ENCODE measurements around the gene PTPRM. TPM values are rescaled to one million over a fixed set of nuclear protein-coding genes. Genes with fewer than 3 reads are reported as not detected.

Gene PTPRM
- total RNA-seq, 1 experiment from 2014 or later, result 6.2 TPM

DNA sequence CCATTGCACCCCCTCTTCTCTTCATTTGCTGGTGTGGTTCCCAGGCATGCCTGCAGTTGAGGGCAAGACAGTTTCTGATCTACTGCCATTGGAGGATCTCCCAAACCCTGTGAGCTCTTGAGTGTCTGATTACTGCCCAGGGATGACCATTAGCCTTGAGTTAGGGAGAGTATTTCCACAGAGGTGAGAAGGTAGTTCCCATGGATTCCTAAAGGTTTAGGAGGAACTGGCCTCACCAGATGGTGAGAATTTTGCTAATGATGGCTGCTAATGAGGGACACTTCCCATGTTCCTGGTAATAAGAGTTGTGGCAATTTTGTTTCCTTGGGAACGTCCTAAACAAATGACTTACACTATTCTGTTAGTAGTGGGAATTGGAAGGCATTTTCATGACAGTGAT lies 42.5 kb downstream of the PTPRM start:
- H3K9me3 Mint-ChIP-seq, result no peaks in the 10 kb centered on the region
- Histone ChIP-seq H2BK120ac (ENCODE audit: low read depth, low read length, poor library complexity, severe bottlenecking) (no peak overlapping the region), H4K5ac (ENCODE audit: insufficient read length, low read depth, low read length) (no peak overlapping the region), H3K4ac (ENCODE audit: low read depth, low read length) (no peak overlapping the region), H2BK12ac (ENCODE audit: insufficient read length, low read depth, low read length) (no peak overlapping the region), H2BK5ac (ENCODE audit: insufficient read length, low read length) (no peak overlapping the region), H3K14ac (ENCODE audit: insufficient read depth, low read length) (no peak overlapping the region), H3K9ac (ENCODE audit: extremely low read depth, insufficient read length, low read length) (no peak overlapping the region), H3K23ac (ENCODE audit: insufficient read length, low read depth, low read length) (no peak overlapping the region), H3K79me1 (ENCODE audit: insufficient read depth, low read depth, low read length, poor library complexity, severe bottlenecking) (no peaks in the 10 kb centered on the region), H3K4me1 (ENCODE audit: insufficient read depth, low read length) (no peaks in the 10 kb centered on the region; the same call in 1 of the 2 replicates), H3K18ac (ENCODE audit: insufficient read length, low read depth, low read length) (no peak overlapping the region), H3K4me2 (ENCODE audit: insufficient read depth, insufficient read length, low read length) (no peak overlapping the region), H3K27ac (ENCODE audit: insufficient read length, low read depth, low read length) (no peak overlapping the region), H3K9me3 (ENCODE audit: control insufficient read depth, low read depth, low read length) (no peaks in the 10 kb centered on the region), H3K27me3 (ENCODE audit: insufficient read depth, low read length) (no peaks in the 10 kb centered on the region), H3K79me2 (ENCODE audit: insufficient read depth, low read length) (no peaks in the 10 kb centered on the region), H4K8ac (replicated peaks; ENCODE audit: insufficient read length, low read depth, low read length) (no peak overlapping the region), H3K56ac (ENCODE audit: insufficient read length, low read depth, low read length) (no peak overlapping the region), H2BK20ac (ENCODE audit: low read depth, low read length, poor library complexity, severe bottlenecking) (no peak overlapping the region), H2AFZ (ENCODE audit: low read length) (no peak overlapping the region), H4K20me1 (ENCODE audit: control insufficient read depth, insufficient read depth, insufficient read length) (no peaks in the 10 kb centered on the region), H2BK15ac (ENCODE audit: low read depth, low read length) (no peak overlapping the region), H3T11ph (ENCODE audit: low read length) (no peak overlapping the region), H2AK5ac (ENCODE audit: insufficient read length, low read length) (no peak overlapping the region), H4K91ac (ENCODE audit: insufficient read length, low read depth, low read length) (no peak overlapping the region), H3K23me2 (ENCODE audit: insufficient read length, low read depth, low read length, poor library complexity, severe bottlenecking) (no peaks in the 10 kb centered on the region)
- H3K4me1 Mint-ChIP-seq, result peaks cover 26 to 28% of the 10 kb centered on the region in 2 experiments
- TF ChIP-seq, protein P1, sequence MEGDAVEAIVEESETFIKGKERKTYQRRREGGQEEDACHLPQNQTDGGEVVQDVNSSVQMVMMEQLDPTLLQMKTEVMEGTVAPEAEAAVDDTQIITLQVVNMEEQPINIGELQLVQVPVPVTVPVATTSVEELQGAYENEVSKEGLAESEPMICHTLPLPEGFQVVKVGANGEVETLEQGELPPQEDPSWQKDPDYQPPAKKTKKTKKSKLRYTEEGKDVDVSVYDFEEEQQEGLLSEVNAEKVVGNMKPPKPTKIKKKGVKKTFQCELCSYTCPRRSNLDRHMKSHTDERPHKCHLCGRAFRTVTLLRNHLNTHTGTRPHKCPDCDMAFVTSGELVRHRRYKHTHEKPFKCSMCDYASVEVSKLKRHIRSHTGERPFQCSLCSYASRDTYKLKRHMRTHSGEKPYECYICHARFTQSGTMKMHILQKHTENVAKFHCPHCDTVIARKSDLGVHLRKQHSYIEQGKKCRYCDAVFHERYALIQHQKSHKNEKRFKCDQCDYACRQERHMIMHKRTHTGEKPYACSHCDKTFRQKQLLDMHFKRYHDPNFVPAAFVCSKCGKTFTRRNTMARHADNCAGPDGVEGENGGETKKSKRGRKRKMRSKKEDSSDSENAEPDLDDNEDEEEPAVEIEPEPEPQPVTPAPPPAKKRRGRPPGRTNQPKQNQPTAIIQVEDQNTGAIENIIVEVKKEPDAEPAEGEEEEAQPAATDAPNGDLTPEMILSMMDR (conservative IDR thresholded peaks at IDR 0.05), result no peak
- no peak overlapping the region for H3K27ac Mint-ChIP-seq
- H3K27me3 Mint-ChIP-seq (ENCODE audit: low read depth), result no peaks in the 10 kb centered on the region
- WGBS (ENCODE audit: extremely low coverage, insufficient read length, low lambda C conversion rate), result no CpG with 5 or more reads among the region's 1 CpG
- DNase-seq, result no peak
- no peak overlapping the region for H3K4me3 Mint-ChIP-seq
- H3K36me3 Mint-ChIP-seq (ENCODE audit: insufficient read depth in 1 of 3, low read depth in 3 of 3), result no peaks in the 10 kb centered on the region
